Measurements from ENCODE around the gene TMEFF2. TPM values are rescaled to one million over a fixed set of nuclear protein-coding genes. Genes with fewer than 3 reads are reported as not detected.

Gene TMEFF2
- total and polyA plus RNA-seq, 10 of the 15 experiments (the other 5 are each of a cell fraction or from before 2014, with no cell fraction given): not detected

DNA sequence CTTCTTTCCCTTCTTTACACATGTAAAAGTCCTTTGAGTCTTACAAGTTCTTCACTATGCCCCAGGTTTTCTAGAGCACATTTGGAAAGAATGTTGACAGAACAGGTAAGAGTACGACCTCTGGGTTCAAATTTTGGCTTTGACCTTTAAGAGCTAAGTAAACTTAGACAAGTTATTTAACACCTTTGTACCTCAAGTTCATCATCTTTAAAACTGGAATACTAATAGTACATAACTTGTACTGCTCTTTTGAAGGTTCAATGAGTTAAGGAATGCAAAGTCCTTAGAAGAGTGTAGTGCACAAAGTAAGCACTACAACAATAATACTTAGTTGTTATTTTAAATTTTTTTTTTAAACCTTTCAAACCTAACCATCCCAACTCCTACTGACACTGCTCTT lies 156.6 kb downstream of the TMEFF2 start:
- Histone ChIP-seq H3K27ac (ENCODE audit: control insufficient read depth, insufficient read depth) (no peak overlapping the region), H3K9ac (ENCODE audit: control insufficient read depth, insufficient read depth, low read length) (no peak overlapping the region), H3K27me3 (replicated peaks in 1 of 2; ENCODE audit: control insufficient read depth in 2 of 2, insufficient read depth in 2 of 2, low read length in 1 of 2) (no peaks in the 10 kb centered on the region), H3K9me3 (replicated peaks; ENCODE audit: control insufficient read depth, insufficient read depth, low read length) (no peaks in the 10 kb centered on the region), H3K36me3 (ENCODE audit: control insufficient read depth in 2 of 2, insufficient read depth in 2 of 2, low read length in 1 of 2) (no peaks in the 10 kb centered on the region), H3K4me3 (no peak overlapping the region), H3K4me1 (ENCODE audit: control insufficient read depth, insufficient read depth, low read length) (no peaks in the 10 kb centered on the region), H4K20me1 (ENCODE audit: control insufficient read depth, insufficient read depth) (no peaks in the 10 kb centered on the region), H2AFZ (ENCODE audit: control insufficient read depth, low read depth, low read length) (no peak overlapping the region), H3K4me2 (ENCODE audit: control insufficient read depth, insufficient read depth) (no peak overlapping the region), H3K79me2 (ENCODE audit: control insufficient read depth, insufficient read depth, low read length) (no peaks in the 10 kb centered on the region)
- ChIA-PET POLR2A (no interaction called here), RAD21 (ENCODE audit: unreplicated experiment) (no interaction called here), CTCF (interaction anchor here (1.3 kb wide), 1 partner anchor 167 kb away, joined by 3 read pairs; no protein-coding TSS in a partner anchor), SMC1A (ENCODE audit: uncharacterized antibody, unreplicated experiment) (no interaction called here)
- 0% methylated on average over 1 of the region's 1 CpG for WGBS (ENCODE audit: insufficient coverage, insufficient replicate concordance, low lambda C conversion rate, missing lambda C conversion rate)
- intact Hi-C loops (cut with micrococcal nuclease; ENCODE audit: unreplicated experiment): no loop called here
- TF ChIP-seq RB1 (IDR thresholded peaks at IDR 0.05; ENCODE audit: borderline replicate concordance) (no peak), ASH2L (IDR thresholded peaks at IDR 0.05; ENCODE audit: borderline replicate concordance, low read depth) (no peak), SREBF2 (IDR thresholded peaks at IDR 0.05; ENCODE audit: low read length) (no peak), ZNF274 (IDR thresholded peaks at IDR 0.05; ENCODE audit: insufficient read depth, insufficient read length) (no peak), RFX5 (IDR thresholded peaks at IDR 0.05; ENCODE audit: low read depth, low read length) (no peak)
- TF ChIP-seq, protein P1, sequence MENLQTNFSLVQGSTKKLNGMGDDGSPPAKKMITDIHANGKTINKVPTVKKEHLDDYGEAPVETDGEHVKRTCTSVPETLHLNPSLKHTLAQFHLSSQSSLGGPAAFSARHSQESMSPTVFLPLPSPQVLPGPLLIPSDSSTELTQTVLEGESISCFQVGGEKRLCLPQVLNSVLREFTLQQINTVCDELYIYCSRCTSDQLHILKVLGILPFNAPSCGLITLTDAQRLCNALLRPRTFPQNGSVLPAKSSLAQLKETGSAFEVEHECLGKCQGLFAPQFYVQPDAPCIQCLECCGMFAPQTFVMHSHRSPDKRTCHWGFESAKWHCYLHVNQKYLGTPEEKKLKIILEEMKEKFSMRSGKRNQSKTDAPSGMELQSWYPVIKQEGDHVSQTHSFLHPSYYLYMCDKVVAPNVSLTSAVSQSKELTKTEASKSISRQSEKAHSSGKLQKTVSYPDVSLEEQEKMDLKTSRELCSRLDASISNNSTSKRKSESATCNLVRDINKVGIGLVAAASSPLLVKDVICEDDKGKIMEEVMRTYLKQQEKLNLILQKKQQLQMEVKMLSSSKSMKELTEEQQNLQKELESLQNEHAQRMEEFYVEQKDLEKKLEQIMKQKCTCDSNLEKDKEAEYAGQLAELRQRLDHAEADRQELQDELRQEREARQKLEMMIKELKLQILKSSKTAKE (IDR thresholded peaks at IDR 0.05; ENCODE audit: low read depth, poor library complexity, severe bottlenecking): no peak
- BruUV-seq (replicated peaks): no TSS peak
- in situ Hi-C loops (cut with MboI): no loop called here
- ATAC-seq (no peak), FAIRE-seq (no peak), DNase-seq (ENCODE audit: low read depth, low spot score) (no peak)
